Measurements from ENCODE around the gene SEMA4D.

The SEMA4D gene

GRCh38 chr9:89529243-89530035 is 31.5 kb upstream of the SEMA4D start:
- no CpG with 5 or more reads among the region's 5 CpGs for WGBS, 2 donors (ENCODE audit: extremely low coverage in 2 of 2, insufficient read length in 2 of 2, insufficient replicate concordance in 1 of 2)

GRCh38 chr9:89528540-89528939 is 30.6 kb upstream of the SEMA4D start:
- H3K4me1 ChIP-seq (ENCODE audit: control insufficient read depth in 2 of 2, insufficient read depth in 1 of 2, low read depth in 1 of 2, low read length in 2 of 2) = peaks cover 0 to 5% of the 10 kb centered on the region in 2 donors
- no peak overlapping the region for H3K4me2 ChIP-seq (ENCODE audit: insufficient read depth, low read length, poor library complexity, severe bottlenecking)
- no peak overlapping the region for H2AK5ac ChIP-seq (ENCODE audit: low read depth, low read length)
- no peak overlapping the region for H3K18ac ChIP-seq (ENCODE audit: low read length)
- no peak overlapping the region for H3K27ac ChIP-seq (replicated peaks; ENCODE audit: low read length)
- H3K4ac ChIP-seq (ENCODE audit: low read length) = no peak overlapping the region
- DNase-seq (ENCODE audit: low spot score) = no peak
- no peak overlapping the region for H2BK15ac ChIP-seq (ENCODE audit: low read length)
- H2AFZ ChIP-seq (ENCODE audit: low read length) = no peak overlapping the region
- peak overlapping the region; percentile 36 for H3K9ac ChIP-seq (ENCODE audit: low read depth, low read length, poor library complexity)
- H3K4me3 ChIP-seq (ENCODE audit: low read length in 2 of 2) = no peak overlapping the region
- H2BK5ac ChIP-seq (ENCODE audit: low read length) = no peak overlapping the region
- no peak overlapping the region for H4K91ac ChIP-seq (ENCODE audit: low read depth, low read length, poor library complexity)
- H4K8ac ChIP-seq (ENCODE audit: low read depth, low read length) = no peak overlapping the region
- no peak overlapping the region for H3K14ac ChIP-seq (ENCODE audit: low read length)
- H3K27me3 ChIP-seq (ENCODE audit: control insufficient read depth in 3 of 3, insufficient read depth in 3 of 3, low read depth in 1 of 3, low read length in 3 of 3) = peaks cover 0 to 23% (median 0%) of the 10 kb centered on the region in 3 experiments
- no peaks in the 10 kb centered on the region for H3K79me1 ChIP-seq (ENCODE audit: low read depth, low read length)
- no peak overlapping the region for H3K23ac ChIP-seq (ENCODE audit: low read depth, low read length, poor library complexity)
- no CpG with 5 or more reads among the region's 6 CpGs for WGBS, 2 donors (ENCODE audit: extremely low coverage in 2 of 2, insufficient read length in 2 of 2, insufficient replicate concordance in 1 of 2)
- H2BK12ac ChIP-seq (ENCODE audit: low read length) = no peak overlapping the region
- H3K9me3 ChIP-seq (replicated peaks in 1 of 2; ENCODE audit: control insufficient read depth in 2 of 2, insufficient read depth in 1 of 2, low read depth in 1 of 2, low read length in 2 of 2) = peaks cover 0 to 3% of the 10 kb centered on the region in 2 donors
- H3K36me3 ChIP-seq (replicated peaks in 1 of 2; ENCODE audit: control insufficient read depth in 2 of 2, insufficient read depth in 2 of 2, low read length in 2 of 2) = no peaks in the 10 kb centered on the region
- H2BK120ac ChIP-seq (ENCODE audit: low read depth, low read length) = no peak overlapping the region

More at GRCh38 chr9:89529243-89530035, 31.5 kb upstream of the SEMA4D start:
- H3K27me3 ChIP-seq (ENCODE audit: control insufficient read depth in 3 of 3, insufficient read depth in 3 of 3, low read depth in 1 of 3, low read length in 3 of 3) = peaks cover 0 to 19% (median 0%) of the 10 kb centered on the region in 3 experiments
- H4K8ac ChIP-seq (ENCODE audit: low read depth, low read length) = no peak overlapping the region
- H3K4me3 ChIP-seq (ENCODE audit: low read length in 2 of 2) = no peak overlapping the region
- H3K18ac ChIP-seq (ENCODE audit: low read length) = no peak overlapping the region
- H3K9me3 ChIP-seq (replicated peaks in 1 of 2; ENCODE audit: control insufficient read depth in 2 of 2, insufficient read depth in 1 of 2, low read depth in 1 of 2, low read length in 2 of 2) = peaks cover 0 to 3% of the 10 kb centered on the region in 2 donors
- H2BK120ac ChIP-seq (ENCODE audit: low read depth, low read length) = no peak overlapping the region
- no peak overlapping the region for H3K23ac ChIP-seq (ENCODE audit: low read depth, low read length, poor library complexity)
- DNase-seq (ENCODE audit: low spot score) = no peak
- H2AFZ ChIP-seq (ENCODE audit: low read length) = no peak overlapping the region
- no peak overlapping the region for H3K4ac ChIP-seq (ENCODE audit: low read length)
- no peak overlapping the region for H3K27ac ChIP-seq (replicated peaks; ENCODE audit: low read length)
- no peak overlapping the region for H2BK15ac ChIP-seq (ENCODE audit: low read length)
- no peak overlapping the region for H3K9ac ChIP-seq (ENCODE audit: low read depth, low read length, poor library complexity)
- no peak overlapping the region for H2BK5ac ChIP-seq (ENCODE audit: low read length)
- H3K79me1 ChIP-seq (ENCODE audit: low read depth, low read length) = no peaks in the 10 kb centered on the region
- H3K4me2 ChIP-seq (ENCODE audit: insufficient read depth, low read length, poor library complexity, severe bottlenecking) = no peak overlapping the region
- H3K14ac ChIP-seq (ENCODE audit: low read length) = no peak overlapping the region
- no peak overlapping the region for H4K91ac ChIP-seq (ENCODE audit: low read depth, low read length, poor library complexity)
- H2BK12ac ChIP-seq (ENCODE audit: low read length) = no peak overlapping the region
- no peak overlapping the region for H2AK5ac ChIP-seq (ENCODE audit: low read depth, low read length)
- no peaks in the 10 kb centered on the region for H3K36me3 ChIP-seq (replicated peaks in 1 of 2; ENCODE audit: control insufficient read depth in 2 of 2, insufficient read depth in 2 of 2, low read length in 2 of 2)
- peaks cover 0 to 5% of the 10 kb centered on the region in 2 donors for H3K4me1 ChIP-seq (ENCODE audit: control insufficient read depth in 2 of 2, insufficient read depth in 1 of 2, low read depth in 1 of 2, low read length in 2 of 2)

- Histone ChIP-seq H3K18ac (ENCODE audit: low read length) (no peak overlapping the region), H3K4ac (ENCODE audit: low read length) (no peak overlapping the region), H2BK120ac (ENCODE audit: low read depth, low read length) (no peak overlapping the region), H3K4me3 (ENCODE audit: low read length in 2 of 2) (no peak overlapping the region), H2AFZ (ENCODE audit: low read length) (no peak overlapping the region), H3K36me3 (replicated peaks in 1 of 2; ENCODE audit: control insufficient read depth in 2 of 2, insufficient read depth in 2 of 2, low read length in 2 of 2) (no peaks in the 10 kb centered on the region), H3K27me3 (ENCODE audit: control insufficient read depth in 3 of 3, insufficient read depth in 3 of 3, low read depth in 1 of 3, low read length in 3 of 3) (peaks cover 0 to 24% (median 0%) of the 10 kb centered on the region in 3 experiments), H3K14ac (ENCODE audit: low read length) (no peak overlapping the region), H3K4me1 (ENCODE audit: control insufficient read depth in 2 of 2, insufficient read depth in 1 of 2, low read depth in 1 of 2, low read length in 2 of 2) (peaks cover 0 to 5% of the 10 kb centered on the region in 2 donors), H4K91ac (ENCODE audit: low read depth, low read length, poor library complexity) (no peak overlapping the region), H3K27ac (replicated peaks; ENCODE audit: low read length) (no peak overlapping the region), H2BK15ac (ENCODE audit: low read length) (no peak overlapping the region), H4K8ac (ENCODE audit: low read depth, low read length) (no peak overlapping the region), H3K23ac (ENCODE audit: low read depth, low read length, poor library complexity) (no peak overlapping the region), H2AK5ac (ENCODE audit: low read depth, low read length) (no peak overlapping the region), H3K79me1 (ENCODE audit: low read depth, low read length) (no peaks in the 10 kb centered on the region), H3K9ac (ENCODE audit: low read depth, low read length, poor library complexity) (peak overlapping the region; percentile 36), H2BK5ac (ENCODE audit: low read length) (no peak overlapping the region), H2BK12ac (ENCODE audit: low read length) (no peak overlapping the region), H3K4me2 (ENCODE audit: insufficient read depth, low read length, poor library complexity, severe bottlenecking) (no peak overlapping the region), H3K9me3 (replicated peaks in 1 of 2; ENCODE audit: control insufficient read depth in 2 of 2, insufficient read depth in 1 of 2, low read depth in 1 of 2, low read length in 2 of 2) (peaks cover 0 to 3% of the 10 kb centered on the region in 2 donors)
- DNase-seq (ENCODE audit: low spot score) = no peak
- no CpG with 5 or more reads among the region's 5 CpGs for WGBS, 2 donors (ENCODE audit: extremely low coverage in 2 of 2, insufficient read length in 2 of 2, insufficient replicate concordance in 1 of 2)
Measured at GRCh38 chr9:89528131-89528530, 30.2 kb upstream of the SEMA4D start.

- H3K9me3 ChIP-seq (replicated peaks in 1 of 2; ENCODE audit: control insufficient read depth in 2 of 2, insufficient read depth in 1 of 2, low read depth in 1 of 2, low read length in 2 of 2) = peaks cover 0 to 3% of the 10 kb centered on the region in 2 donors
- no peak overlapping the region for H4K91ac ChIP-seq (ENCODE audit: low read depth, low read length, poor library complexity)
- no peak overlapping the region for H2AFZ ChIP-seq (ENCODE audit: low read length)
- no peak overlapping the region for H3K18ac ChIP-seq (ENCODE audit: low read length)
- no peak overlapping the region for H2AK5ac ChIP-seq (ENCODE audit: low read depth, low read length)
- no peak overlapping the region for H2BK12ac ChIP-seq (ENCODE audit: low read length)
- H2BK120ac ChIP-seq (ENCODE audit: low read depth, low read length) = no peak overlapping the region
- no peak for DNase-seq (ENCODE audit: low spot score)
- no peak overlapping the region for H3K4me3 ChIP-seq (ENCODE audit: low read length in 2 of 2)
- H3K4me1 ChIP-seq (ENCODE audit: control insufficient read depth in 2 of 2, insufficient read depth in 1 of 2, low read depth in 1 of 2, low read length in 2 of 2) = peaks cover 4 to 7% of the 10 kb centered on the region in 2 donors
- no peak overlapping the region for H3K4me2 ChIP-seq (ENCODE audit: insufficient read depth, low read length, poor library complexity, severe bottlenecking)
- no peak overlapping the region for H3K9ac ChIP-seq (ENCODE audit: low read depth, low read length, poor library complexity)
- H3K14ac ChIP-seq (ENCODE audit: low read length) = no peak overlapping the region
- no peaks in the 10 kb centered on the region for H3K36me3 ChIP-seq (replicated peaks in 1 of 2; ENCODE audit: control insufficient read depth in 2 of 2, insufficient read depth in 2 of 2, low read length in 2 of 2)
- no peak overlapping the region for H2BK15ac ChIP-seq (ENCODE audit: low read length)
- no peak overlapping the region for H3K27ac ChIP-seq (replicated peaks; ENCODE audit: low read length)
- no peaks in the 10 kb centered on the region for H3K79me1 ChIP-seq (ENCODE audit: low read depth, low read length)
- H3K4ac ChIP-seq (ENCODE audit: low read length) = no peak overlapping the region
- H4K8ac ChIP-seq (ENCODE audit: low read depth, low read length) = no peak overlapping the region
- no peak overlapping the region for H3K23ac ChIP-seq (ENCODE audit: low read depth, low read length, poor library complexity)
- H2BK5ac ChIP-seq (ENCODE audit: low read length) = no peak overlapping the region
- no CpG with 5 or more reads among the region's 2 CpGs for WGBS, 2 donors (ENCODE audit: extremely low coverage in 2 of 2, insufficient read length in 2 of 2, insufficient replicate concordance in 1 of 2)
- H3K27me3 ChIP-seq (ENCODE audit: control insufficient read depth in 3 of 3, insufficient read depth in 3 of 3, low read depth in 1 of 3, low read length in 3 of 3) = peaks cover 0 to 24% (median 0%) of the 10 kb centered on the region in 3 experiments
Measured at GRCh38 chr9:89527084-89527483, 29.2 kb upstream of the SEMA4D start.

Measured in neuronal stem cell (in vitro differentiated cells).